Gastrocnemius medialis (tissue), 4 donors: ENCODE data around the gene AIFM3.

ENCODE experiments used
- CTCF ChIP-seq, 5 experiments: fragments of 450-650 bp in 3 of 5; fragments of 200-600 bp in 2 of 5; sonication (generic) in 2 of 5; IDR thresholded peaks in 4 of 5; conservative IDR thresholded peaks in 1 of 5; 1 replicate in 4 of 5; 2 replicates in 1 of 5; pipeline ENCODE4 v1.5.1; 2016 to 2019; ENCODE audit warnings: antibody characterized with exemption in 5 of 5, mild to moderate bottlenecking in 3 of 5, moderate library complexity in 3 of 5
- POLR2A ChIP-seq, 2 donors: fragments of 450-650 bp; IDR thresholded peaks; one replicate each; pipeline ENCODE4 v1.6.1; 2017; ENCODE audit warnings: antibody characterized with exemption in 2 of 2, mild to moderate bottlenecking in 2 of 2, moderate library complexity in 2 of 2

- TF ChIP-seq CTCF (IDR thresholded peaks at IDR 0.05 in 4 of 5, conservative IDR thresholded peaks at IDR 0.05 in 1 of 5) (no peak), POLR2A (IDR thresholded peaks at IDR 0.05) (no peak)
Observed at GRCh38 chr22:20989323-20990138, 22.5 kb downstream of the AIFM3 start.
